OCI-LY7 (cell line): Measurements from ENCODE around the gene DAZAP1. TPM values are rescaled to one million over a fixed set of nuclear protein-coding genes. Genes with fewer than 3 reads are reported as not detected.

Experiments used
- BruUV-seq: library from RNA; stranded (reverse); fragments of 400-500 nt; replicated peaks from 2 replicates; lab custom pipeline; 2021; lab: Mats Ljungman, UMichigan
- CTCF ChIA-PET: fragments of 300-600 bp; sonication (Branson Sonifier 250); formaldehyde crosslinking; loops from one replicate; lab custom pipeline; 2022; ENCODE audit warnings: antibody characterized with exemption; ENCODE audit not compliant: unreplicated experiment; lab: Charles Lee
- POLR2A ChIA-PET: fragments of 300-600 bp; sonication (Branson Sonifier 250); formaldehyde crosslinking; loops from one replicate; lab custom pipeline; 2022; ENCODE audit warnings: antibody characterized with exemption; lab: Charles Lee
- DNase-seq: peaks from one replicate; pipeline ENCODE4 v3.0.0-alpha.2; 2015; ENCODE audit warnings: low spot score
- H2AFZ ChIP-seq: fragments of 200-600 bp; sonication (generic), shearing (Covaris generic); 2 replicates; pipeline ENCODE4 v1.6.1; 2014; ENCODE audit warnings: mild to moderate bottlenecking, antibody characterized with exemption, low read length, moderate library complexity
- H3K27ac ChIP-seq: fragments of 200-600 bp; sonication (generic); 2 replicates; pipeline ENCODE4 v1.5.1; 2014; ENCODE audit warnings: mixed run types, low read depth, mild to moderate bottlenecking, moderate library complexity, low read length, inconsistent platforms; ENCODE audit not compliant: poor library complexity, severe bottlenecking
- H3K36me3 ChIP-seq: fragments of 200-600 bp; sonication (generic); 2 replicates; pipeline ENCODE4 v1.6.1; 2014; ENCODE audit warnings: mild to moderate bottlenecking, antibody characterized with exemption, low read length, moderate library complexity, mixed read lengths; ENCODE audit not compliant: insufficient read depth
- H3K4me1 ChIP-seq: fragments of 200-600 bp; sonication (generic); 2 replicates; pipeline ENCODE4 v1.5.1; 2014; ENCODE audit warnings: mild to moderate bottlenecking, low read length; ENCODE audit not compliant: insufficient read depth, poor library complexity, severe bottlenecking
- H3K4me2 ChIP-seq: fragments of 200-600 bp; sonication (generic); 2 replicates; pipeline ENCODE4 v1.6.1; 2014; ENCODE audit warnings: mild to moderate bottlenecking, low read length
- H3K4me3 ChIP-seq: fragments of 200-600 bp; sonication (generic); 2 replicates; pipeline ENCODE4 v1.5.1; 2014; ENCODE audit warnings: mild to moderate bottlenecking, low read depth, low read length; ENCODE audit not compliant: poor library complexity, severe bottlenecking
- H3K79me2 ChIP-seq: fragments of 200-600 bp; sonication (generic); 2 replicates; pipeline ENCODE4 v1.6.1; 2016; ENCODE audit warnings: low read depth, mild to moderate bottlenecking, low read length, moderate library complexity, mixed read lengths; ENCODE audit not compliant: insufficient read depth
- H3K9me2 ChIP-seq: fragments of 200-600 bp; sonication (generic); 2 replicates; pipeline ENCODE4 v1.6.1; 2016; ENCODE audit warnings: mild to moderate bottlenecking, low read length, mixed read lengths; ENCODE audit not compliant: insufficient read depth
- H3K9me3 ChIP-seq: fragments of 200-600 bp; sonication (generic); 2 replicates; pipeline ENCODE4 v1.6.1; 2014; ENCODE audit warnings: mild to moderate bottlenecking, mixed run types, low read length, mixed read lengths
- H4K20me1 ChIP-seq: fragments of 200-600 bp; sonication (generic); 2 replicates; pipeline ENCODE4 v1.6.1; 2014; ENCODE audit warnings: mild to moderate bottlenecking, antibody characterized with exemption, low read length, moderate library complexity, mixed read lengths; ENCODE audit not compliant: insufficient read depth
- CTCF ChIP-seq: fragments of 200-600 bp; sonication (generic); conservative IDR thresholded peaks from 2 replicates; pipeline ENCODE4 v1.5.1; 2014; ENCODE audit warnings: mild to moderate bottlenecking, antibody characterized with exemption, low read length, moderate library complexity, mixed read lengths
- EZH2phosphoT487 ChIP-seq: fragments of 200-600 bp; sonication (generic); IDR thresholded peaks from 2 replicates; pipeline ENCODE4 v1.6.1; 2018; ENCODE audit warnings: low read depth, borderline replicate concordance, mild to moderate bottlenecking, mixed run types, antibody characterized with exemption, low read length, moderate library complexity, mixed read lengths
- intact Hi-C: fragments of 100-400 bp; cut with micrococcal nuclease; formaldehyde crosslinking; loops from one replicate; pipeline ENCODE4 v1.10.0; 2022; ENCODE audit not compliant: unreplicated experiment
- total RNA-seq, 2 experiments: library from RNA; depleted of rRNA in 1 of 2; stranded (reverse); fragments of >200 nt in 1 of 2; shearing (Covaris generic) in 1 of 2; gene quantifications; 2 replicates each; pipeline ENCODE4 v1.2.3, GENCODE V29; 2014 to 2022

The DAZAP1 gene
- total RNA-seq, 2 experiments from 2014 or later: 170 to 373 TPM

GRCh38 chr19:1369214-1369805 lies 38.1 kb upstream of the DAZAP1 start:
- BruUV-seq: no TSS peak
- intact Hi-C loops: no loop called here
- CTCF ChIA-PET: no interaction called here

GRCh38 chr19:1370579-1371361 lies 36.6 kb upstream of the DAZAP1 start:
- no peaks in the 10 kb centered on the region for H3K9me3 ChIP-seq
- TF ChIP-seq CTCF (no peak), EZH2phosphoT487 (no peak)
- H3K4me1 ChIP-seq: no peaks in the 10 kb centered on the region
- no peak overlapping the region for H3K4me3 ChIP-seq
- H2AFZ ChIP-seq: no peak overlapping the region
- CTCF ChIA-PET: no interaction called here
- H3K79me2 ChIP-seq: no peaks in the 10 kb centered on the region
- POLR2A ChIA-PET: no interaction called here
- intact Hi-C loops: loop anchor here (5.0 kb wide), 1 partner anchor 53 kb away; no protein-coding TSS in a partner anchor
- H3K27ac ChIP-seq: no peak overlapping the region
- no peaks in the 10 kb centered on the region for H3K9me2 ChIP-seq
- H3K36me3 ChIP-seq: peaks cover 70% of the 10 kb centered on the region
- H4K20me1 ChIP-seq: no peaks in the 10 kb centered on the region
- DNase-seq: no peak
- BruUV-seq: no TSS peak
- no peak overlapping the region for H3K4me2 ChIP-seq

More at GRCh38 chr19:1369214-1369805, 38.1 kb upstream of the DAZAP1 start:
- Histone ChIP-seq H3K9me3 (no peaks in the 10 kb centered on the region), H3K4me2 (no peak overlapping the region), H3K9me2 (no peaks in the 10 kb centered on the region), H3K27ac (no peak overlapping the region), H2AFZ (no peak overlapping the region), H3K4me1 (no peaks in the 10 kb centered on the region), H3K4me3 (no peak overlapping the region), H3K36me3 (peaks cover 80% of the 10 kb centered on the region), H3K79me2 (no peaks in the 10 kb centered on the region), H4K20me1 (no peaks in the 10 kb centered on the region)
- POLR2A ChIA-PET: no interaction called here
- TF ChIP-seq CTCF (no peak), EZH2phosphoT487 (no peak)
- DNase-seq: no peak
